ENCODE data around the gene AMN1. TPM values are rescaled to one million over a fixed set of nuclear protein-coding genes. Genes with fewer than 3 reads are reported as not detected.

AMN1 gene
- total and polyA plus RNA-seq, 2 of the 13 experiments (the other 11 are each of a cell fraction or from before 2014, with no cell fraction given), result 7.5 to 26.5 TPM

- TF ChIP-seq ZNF280D (CRISPR knock-in tag; IDR thresholded peaks at IDR 0.05) (0 out of 2 replicates have a peak, but pooled peaks have one; percentile 13), NCOA1 (CRISPR knock-in tag; IDR thresholded peaks at IDR 0.05) (no peak)
Observed at GRCh38 chr12:31772685-31773222, 43.9 kb upstream of the AMN1 start (continued).

GRCh38 chr12:31772186-31772585 is 43.4 kb upstream of the AMN1 start:
- ATAC-seq (no peak), DNase-seq (ENCODE audit: low spot score) (no peak), FAIRE-seq (no peak)
- intact Hi-C loops (cut with micrococcal nuclease; ENCODE audit: unreplicated experiment) (loop anchor here (5.0 to 10.0 kb wide), 2 partner anchors 47 to 185 kb away; partner anchors contain the start of genes AMN1 and RESF1), in situ Hi-C loops (cut with HindIII; ENCODE audit: extremely low pct_ligation_motif_present, low pct_unique_long_range_greater_than_20kb) (no loop called here)
- Histone ChIP-seq H4K20me1 (ENCODE audit: insufficient read depth, low read length) (no peaks in the 10 kb centered on the region), H3K4me2 (ENCODE audit: low read depth, low read length) (peak overlapping the region; percentile 68; the same call in 1 of the 2 replicates), H3K4me1 (ENCODE audit: insufficient read depth, low read length) (peaks cover 35% of the 10 kb centered on the region), H3K9ac (ENCODE audit: insufficient read depth, low read depth, low read length) (no peak overlapping the region), H3K27ac (ENCODE audit: extremely low read length, insufficient read depth, low read length) (peak overlapping the region; percentile 84), H3K79me2 (ENCODE audit: insufficient read depth, low read length) (no peaks in the 10 kb centered on the region), H3K36me3 (replicated peaks in 1 of 2; ENCODE audit: control insufficient read depth in 1 of 2, insufficient read depth in 2 of 2, low read length in 2 of 2) (no peaks in the 10 kb centered on the region), H3K9me3 (ENCODE audit: low read length) (no peaks in the 10 kb centered on the region), H3K4me3 (replicated peaks in 1 of 3; ENCODE audit: insufficient read depth in 1 of 3, low read depth in 2 of 3, low read length in 3 of 3) (no peak overlapping the region), H3K27me3 (ENCODE audit: control insufficient read depth in 1 of 2, insufficient read depth in 2 of 2, low read length in 2 of 2) (no peaks in the 10 kb centered on the region), H2AFZ (ENCODE audit: low read length) (no peak overlapping the region)
- BruUV-seq (replicated peaks), result no TSS peak
- POLR2A ChIA-PET, result interaction anchor here (0.9 to 2.3 kb wide), 5 partner anchors 11 to 57 kb away, joined by 3 to 21 read pairs (median 5); partner anchors contain the start of gene AMN1
- 90% methylated on average over 4 of the region's 4 CpGs for WGBS (ENCODE audit: low lambda C conversion rate)
- CTCF ChIA-PET (ENCODE audit: low intra/inter-chr PET ratio, low total read pairs), result no interaction called here
- TF ChIP-seq ISX (CRISPR knock-in tag; conservative IDR thresholded peaks at IDR 0.05), result no peak
- TF ChIP-seq ZNF746 (CRISPR knock-in tag; IDR thresholded peaks at IDR 0.05), result no peak
- TF ChIP-seq KAT2B (IDR thresholded peaks at IDR 0.05; ENCODE audit: borderline replicate concordance, low read depth, low read length), result no peak
- no peak for TF ChIP-seq ZNF431 (CRISPR knock-in tag; IDR thresholded peaks at IDR 0.05; ENCODE audit: borderline replicate concordance, low read depth)
- TF ChIP-seq AHDC1 (CRISPR knock-in tag; IDR thresholded peaks at IDR 0.05; ENCODE audit: borderline replicate concordance), result no peak
- no peak for TF ChIP-seq ZNF468 (CRISPR knock-in tag; IDR thresholded peaks at IDR 0.05)
- no peak for TF ChIP-seq PAXIP1 (CRISPR knock-in tag; conservative IDR thresholded peaks at IDR 0.05)
- no peak for TF ChIP-seq ZNF232 (CRISPR knock-in tag; IDR thresholded peaks at IDR 0.05; ENCODE audit: borderline replicate concordance)

Measured in HepG2 (cell line).